Measurements from ENCODE around the gene PRDM16.
"Not testable (repeated sequence)": the region's sequence is repeated elsewhere in the genome, so short reads cannot be mapped to it uniquely, and the experiment has no call there.

PRDM16 gene

DNA sequence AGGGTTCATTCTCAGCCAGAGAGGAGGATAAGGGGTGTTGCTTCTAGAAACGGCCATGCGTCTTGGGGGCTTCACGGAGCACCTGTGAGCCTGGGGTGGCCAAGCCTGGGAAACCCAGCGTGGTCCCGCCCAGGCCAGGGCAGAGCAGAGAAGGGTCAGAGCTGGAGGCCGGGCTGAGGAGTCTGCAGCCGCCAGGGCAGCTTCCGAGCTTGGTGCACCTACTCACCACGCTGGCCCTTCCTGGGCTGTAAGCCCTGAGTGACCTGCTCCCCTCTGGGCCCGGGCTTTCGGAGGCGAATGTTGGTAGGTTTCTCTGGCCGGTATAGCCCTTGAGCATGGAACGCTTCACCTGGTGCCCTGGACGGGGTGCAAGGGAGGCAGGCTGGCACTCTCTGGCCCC, 215.7 kb downstream of the PRDM16 start:
- no peaks in the 10 kb centered on the region for H3K27me3 ChIP-seq (ENCODE audit: control insufficient read depth, insufficient read depth, low read length)
- peaks cover 17% of the 10 kb centered on the region for H3K4me1 ChIP-seq (ENCODE audit: control insufficient read depth, insufficient read depth, low read length)
- no peak overlapping the region for H3K9ac ChIP-seq (ENCODE audit: low read depth, low read length)
- no peak overlapping the region for H3K27ac ChIP-seq (ENCODE audit: low read depth, low read length)
- no peaks in the 10 kb centered on the region for H3K9me3 ChIP-seq (ENCODE audit: control insufficient read depth, insufficient read depth, low read length)
- no peak overlapping the region for H3K4me3 ChIP-seq (ENCODE audit: low read depth, low read length)
- no peaks in the 10 kb centered on the region for H3K36me3 ChIP-seq (ENCODE audit: control insufficient read depth, insufficient read depth, low read length)

GRCh38 chr1:3285106-3285740, 216.2 kb downstream of the PRDM16 start:
- Histone ChIP-seq H3K36me3 (ENCODE audit: control insufficient read depth, insufficient read depth, low read length) (no peaks in the 10 kb centered on the region), H3K9me3 (ENCODE audit: control insufficient read depth, insufficient read depth, low read length) (no peaks in the 10 kb centered on the region), H3K9ac (ENCODE audit: low read depth, low read length) (no peak overlapping the region), H3K4me1 (ENCODE audit: control insufficient read depth, insufficient read depth, low read length) (peaks cover 17% of the 10 kb centered on the region), H3K27me3 (ENCODE audit: control insufficient read depth, insufficient read depth, low read length) (no peaks in the 10 kb centered on the region), H3K27ac (ENCODE audit: low read depth, low read length) (no peak overlapping the region), H3K4me3 (ENCODE audit: low read depth, low read length) (no peak overlapping the region)

DNA sequence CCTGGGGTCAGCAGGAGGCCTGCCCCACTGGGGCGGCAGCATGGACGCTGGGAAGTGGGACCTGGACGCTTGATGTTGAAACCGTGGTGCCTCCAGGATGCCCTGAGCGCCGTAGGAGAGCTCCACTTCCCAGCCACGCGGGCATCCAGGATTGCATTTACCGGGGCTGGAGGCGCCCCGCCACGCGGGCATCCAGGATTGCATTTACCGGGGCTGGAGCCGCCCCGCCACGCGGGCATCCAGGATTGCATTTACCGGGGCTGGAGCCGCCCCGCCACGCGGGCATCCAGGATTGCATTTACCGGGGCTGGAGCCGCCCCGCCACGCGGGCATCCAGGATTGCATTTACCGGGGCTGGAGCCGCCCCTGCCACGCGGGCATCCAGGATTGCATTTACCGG, 218.1 kb downstream of the PRDM16 start:
- peaks cover 17% of the 10 kb centered on the region for H3K4me1 ChIP-seq (ENCODE audit: control insufficient read depth, insufficient read depth, low read length)
- not testable (repeated sequence) for H3K27ac ChIP-seq (ENCODE audit: low read depth, low read length); H3K27me3 ChIP-seq (ENCODE audit: control insufficient read depth, insufficient read depth, low read length); H3K9ac ChIP-seq (ENCODE audit: low read depth, low read length); H3K4me3 ChIP-seq (ENCODE audit: low read depth, low read length); H3K9me3 ChIP-seq (ENCODE audit: control insufficient read depth, insufficient read depth, low read length); H3K36me3 ChIP-seq (ENCODE audit: control insufficient read depth, insufficient read depth, low read length)

DNA sequence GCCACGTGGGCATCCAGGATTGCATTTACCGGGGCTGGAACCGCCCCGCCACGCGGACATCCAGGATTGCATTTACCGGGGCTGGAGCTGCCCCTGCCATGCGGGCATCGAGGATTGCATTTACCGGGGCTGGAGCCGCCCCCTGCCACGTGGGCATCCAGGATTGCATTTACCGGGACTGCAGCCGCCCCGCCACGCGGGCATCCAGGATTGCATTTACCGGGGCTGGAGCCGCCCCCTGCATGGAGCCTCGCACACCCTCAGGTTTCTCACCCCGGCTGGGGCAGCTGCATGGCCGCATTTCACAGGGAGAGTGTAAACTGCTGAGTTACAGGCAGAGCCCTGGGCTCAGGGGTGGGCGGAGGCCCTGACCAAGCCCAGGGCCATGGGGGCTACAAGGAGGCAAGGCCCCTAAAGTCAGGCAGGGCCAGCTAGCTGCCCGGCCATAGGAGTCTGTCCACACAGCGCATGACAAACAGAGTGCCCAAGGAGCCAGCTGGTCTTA, 218.7 kb downstream of the PRDM16 start:
- no peak overlapping the region for H3K27ac ChIP-seq (ENCODE audit: low read depth, low read length)
- no peak overlapping the region for H3K9ac ChIP-seq (ENCODE audit: low read depth, low read length)
- H3K27me3 ChIP-seq (ENCODE audit: control insufficient read depth, insufficient read depth, low read length) = no peaks in the 10 kb centered on the region
- no peaks in the 10 kb centered on the region for H3K9me3 ChIP-seq (ENCODE audit: control insufficient read depth, insufficient read depth, low read length)
- H3K36me3 ChIP-seq (ENCODE audit: control insufficient read depth, insufficient read depth, low read length) = no peaks in the 10 kb centered on the region
- peaks cover 17% of the 10 kb centered on the region for H3K4me1 ChIP-seq (ENCODE audit: control insufficient read depth, insufficient read depth, low read length)
- no peak overlapping the region for H3K4me3 ChIP-seq (ENCODE audit: low read depth, low read length)

- H3K4me1 ChIP-seq (ENCODE audit: control insufficient read depth, insufficient read depth, low read length) = peaks cover 17% of the 10 kb centered on the region
- no peak overlapping the region for H3K9ac ChIP-seq (ENCODE audit: low read depth, low read length)
- H3K4me3 ChIP-seq (ENCODE audit: low read depth, low read length) = no peak overlapping the region
- no peaks in the 10 kb centered on the region for H3K36me3 ChIP-seq (ENCODE audit: control insufficient read depth, insufficient read depth, low read length)
- no peaks in the 10 kb centered on the region for H3K27me3 ChIP-seq (ENCODE audit: control insufficient read depth, insufficient read depth, low read length)
- H3K27ac ChIP-seq (ENCODE audit: low read depth, low read length) = no peak overlapping the region
- no peaks in the 10 kb centered on the region for H3K9me3 ChIP-seq (ENCODE audit: control insufficient read depth, insufficient read depth, low read length)
These were observed 220.5 kb downstream of the PRDM16 start for GRCh38 chr1:3289502-3289901.

DNA sequence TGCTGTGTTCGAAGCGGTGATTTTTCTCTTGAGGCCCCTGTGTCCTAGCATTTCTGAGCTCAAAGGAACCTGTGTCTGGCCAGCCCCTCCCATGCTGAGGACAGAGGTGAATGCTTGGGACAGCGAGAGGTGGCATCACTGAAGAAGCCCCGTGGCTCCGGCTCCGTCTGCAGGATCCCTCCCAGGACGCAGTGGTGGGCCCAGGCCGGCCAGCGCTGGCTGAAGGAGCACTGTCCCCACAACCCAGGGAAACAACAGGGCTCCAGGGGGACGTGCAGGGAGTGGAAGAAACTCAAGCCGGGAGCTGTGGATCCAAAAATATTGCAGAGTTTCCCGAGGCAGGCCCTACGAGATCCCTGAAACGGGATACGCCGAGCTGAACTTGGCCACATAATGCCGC, 221.4 kb downstream of the PRDM16 start:
- Histone ChIP-seq H3K9me3 (ENCODE audit: control insufficient read depth, insufficient read depth, low read length) (no peaks in the 10 kb centered on the region), H3K4me1 (ENCODE audit: control insufficient read depth, insufficient read depth, low read length) (peaks cover 10% of the 10 kb centered on the region), H3K9ac (ENCODE audit: low read depth, low read length) (no peak overlapping the region), H3K36me3 (ENCODE audit: control insufficient read depth, insufficient read depth, low read length) (no peaks in the 10 kb centered on the region), H3K4me3 (ENCODE audit: low read depth, low read length) (no peak overlapping the region), H3K27ac (ENCODE audit: low read depth, low read length) (no peak overlapping the region), H3K27me3 (ENCODE audit: control insufficient read depth, insufficient read depth, low read length) (no peaks in the 10 kb centered on the region)

- Histone ChIP-seq H3K9ac (ENCODE audit: low read depth, low read length) (no peak overlapping the region), H3K9me3 (ENCODE audit: control insufficient read depth, insufficient read depth, low read length) (no peaks in the 10 kb centered on the region), H3K27ac (ENCODE audit: low read depth, low read length) (no peak overlapping the region), H3K36me3 (ENCODE audit: control insufficient read depth, insufficient read depth, low read length) (no peaks in the 10 kb centered on the region), H3K4me1 (ENCODE audit: control insufficient read depth, insufficient read depth, low read length) (peaks cover 6% of the 10 kb centered on the region), H3K4me3 (ENCODE audit: low read depth, low read length) (no peak overlapping the region), H3K27me3 (ENCODE audit: control insufficient read depth, insufficient read depth, low read length) (no peaks in the 10 kb centered on the region)
These were observed 221.9 kb downstream of the PRDM16 start for GRCh38 chr1:3290915-3291314.

- H3K27ac ChIP-seq (ENCODE audit: low read depth, low read length) = no peak overlapping the region
- H3K4me1 ChIP-seq (ENCODE audit: control insufficient read depth, insufficient read depth, low read length) = no peaks in the 10 kb centered on the region
- H3K27me3 ChIP-seq (ENCODE audit: control insufficient read depth, insufficient read depth, low read length) = no peaks in the 10 kb centered on the region
- no peak overlapping the region for H3K9ac ChIP-seq (ENCODE audit: low read depth, low read length)
- H3K4me3 ChIP-seq (ENCODE audit: low read depth, low read length) = no peak overlapping the region
- no peaks in the 10 kb centered on the region for H3K9me3 ChIP-seq (ENCODE audit: control insufficient read depth, insufficient read depth, low read length)
- no peaks in the 10 kb centered on the region for H3K36me3 ChIP-seq (ENCODE audit: control insufficient read depth, insufficient read depth, low read length)
These were observed 223.2 kb downstream of the PRDM16 start for GRCh38 chr1:3292051-3292722.

GRCh38 chr1:3292868-3293562, 224.0 kb downstream of the PRDM16 start:
- H3K9me3 ChIP-seq (ENCODE audit: control insufficient read depth, insufficient read depth, low read length) = no peaks in the 10 kb centered on the region
- H3K27me3 ChIP-seq (ENCODE audit: control insufficient read depth, insufficient read depth, low read length) = no peaks in the 10 kb centered on the region
- no peaks in the 10 kb centered on the region for H3K36me3 ChIP-seq (ENCODE audit: control insufficient read depth, insufficient read depth, low read length)
- no peak overlapping the region for H3K4me3 ChIP-seq (ENCODE audit: low read depth, low read length)
- no peak overlapping the region for H3K27ac ChIP-seq (ENCODE audit: low read depth, low read length)
- no peaks in the 10 kb centered on the region for H3K4me1 ChIP-seq (ENCODE audit: control insufficient read depth, insufficient read depth, low read length)
- no peak overlapping the region for H3K9ac ChIP-seq (ENCODE audit: low read depth, low read length)

GRCh38 chr1:3293563-3294080, 224.6 kb downstream of the PRDM16 start:
- H3K9ac ChIP-seq (ENCODE audit: low read depth, low read length) = no peak overlapping the region
- no peak overlapping the region for H3K27ac ChIP-seq (ENCODE audit: low read depth, low read length)
- H3K4me1 ChIP-seq (ENCODE audit: control insufficient read depth, insufficient read depth, low read length) = no peaks in the 10 kb centered on the region
- no peaks in the 10 kb centered on the region for H3K9me3 ChIP-seq (ENCODE audit: control insufficient read depth, insufficient read depth, low read length)
- no peaks in the 10 kb centered on the region for H3K36me3 ChIP-seq (ENCODE audit: control insufficient read depth, insufficient read depth, low read length)
- no peaks in the 10 kb centered on the region for H3K27me3 ChIP-seq (ENCODE audit: control insufficient read depth, insufficient read depth, low read length)
- no peak overlapping the region for H3K4me3 ChIP-seq (ENCODE audit: low read depth, low read length)

DNA sequence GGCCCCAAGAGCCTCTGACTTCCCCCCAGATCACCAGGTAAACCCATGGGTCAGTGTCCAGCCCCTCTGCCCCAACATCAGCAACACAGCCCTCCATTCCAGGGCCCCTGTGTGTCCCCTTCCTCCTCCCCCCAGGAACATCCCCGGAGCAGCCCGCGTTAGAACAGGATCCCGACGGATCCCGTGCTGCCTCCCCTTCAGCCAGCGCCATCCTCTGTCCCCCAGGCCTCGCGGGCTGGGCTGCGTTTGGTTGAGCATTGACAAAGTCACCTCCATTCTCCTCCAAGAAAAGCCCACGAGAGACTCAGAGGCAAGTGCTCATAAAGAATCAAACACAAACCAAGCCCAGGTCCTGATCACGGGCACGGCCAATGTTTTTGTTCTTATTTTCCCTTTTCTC, 225.4 kb downstream of the PRDM16 start:
- Histone ChIP-seq H3K36me3 (ENCODE audit: control insufficient read depth, insufficient read depth, low read length) (no peaks in the 10 kb centered on the region), H3K4me3 (ENCODE audit: low read depth, low read length) (no peak overlapping the region), H3K9ac (ENCODE audit: low read depth, low read length) (no peak overlapping the region), H3K27ac (ENCODE audit: low read depth, low read length) (no peak overlapping the region), H3K4me1 (ENCODE audit: control insufficient read depth, insufficient read depth, low read length) (no peaks in the 10 kb centered on the region), H3K9me3 (ENCODE audit: control insufficient read depth, insufficient read depth, low read length) (no peaks in the 10 kb centered on the region), H3K27me3 (ENCODE audit: control insufficient read depth, insufficient read depth, low read length) (no peaks in the 10 kb centered on the region)
